ENCODE measurements around the gene RSAD2.

The RSAD2 gene

DNA sequence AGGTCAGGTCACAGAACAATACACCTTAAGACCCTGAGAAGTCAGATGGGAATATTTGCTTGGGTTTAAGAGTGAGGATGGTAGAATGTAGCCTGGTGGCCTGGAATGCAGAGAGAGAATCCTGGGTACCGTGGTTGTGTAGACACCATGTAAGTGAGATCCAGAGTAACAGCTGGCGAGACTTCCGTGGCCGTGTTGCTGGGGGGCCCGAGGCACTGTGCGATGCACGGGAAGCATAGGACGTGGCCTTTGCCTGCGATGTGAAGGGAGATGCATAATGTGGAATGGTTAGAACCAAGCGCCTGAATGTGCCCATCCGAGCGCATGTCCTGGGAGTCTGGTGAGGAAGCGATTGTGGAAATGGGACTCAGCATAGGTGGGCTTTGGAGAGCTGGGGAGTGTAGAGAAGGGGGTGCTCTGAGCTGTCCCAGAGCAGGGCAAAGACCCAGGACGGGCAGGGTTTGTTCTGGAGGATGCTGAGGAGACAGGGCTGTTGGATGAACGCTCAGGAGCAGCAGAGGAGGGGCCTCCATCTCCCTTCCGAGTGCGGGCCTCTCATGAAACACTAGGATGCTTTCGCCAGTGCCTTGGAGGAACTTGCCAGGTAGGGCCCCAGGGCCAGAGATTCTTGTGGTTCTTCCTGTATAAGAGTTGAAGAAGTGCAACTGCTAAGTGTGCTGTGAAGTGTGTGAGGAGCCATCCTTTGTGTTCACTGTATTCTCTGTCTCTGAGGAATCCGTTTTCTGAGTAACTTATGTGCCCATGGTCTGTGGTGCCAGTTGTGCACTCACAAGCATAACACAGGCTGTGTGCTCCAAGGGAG lies 46.7 kb downstream of the RSAD2 start:
- TF ChIP-seq, protein P1, sequence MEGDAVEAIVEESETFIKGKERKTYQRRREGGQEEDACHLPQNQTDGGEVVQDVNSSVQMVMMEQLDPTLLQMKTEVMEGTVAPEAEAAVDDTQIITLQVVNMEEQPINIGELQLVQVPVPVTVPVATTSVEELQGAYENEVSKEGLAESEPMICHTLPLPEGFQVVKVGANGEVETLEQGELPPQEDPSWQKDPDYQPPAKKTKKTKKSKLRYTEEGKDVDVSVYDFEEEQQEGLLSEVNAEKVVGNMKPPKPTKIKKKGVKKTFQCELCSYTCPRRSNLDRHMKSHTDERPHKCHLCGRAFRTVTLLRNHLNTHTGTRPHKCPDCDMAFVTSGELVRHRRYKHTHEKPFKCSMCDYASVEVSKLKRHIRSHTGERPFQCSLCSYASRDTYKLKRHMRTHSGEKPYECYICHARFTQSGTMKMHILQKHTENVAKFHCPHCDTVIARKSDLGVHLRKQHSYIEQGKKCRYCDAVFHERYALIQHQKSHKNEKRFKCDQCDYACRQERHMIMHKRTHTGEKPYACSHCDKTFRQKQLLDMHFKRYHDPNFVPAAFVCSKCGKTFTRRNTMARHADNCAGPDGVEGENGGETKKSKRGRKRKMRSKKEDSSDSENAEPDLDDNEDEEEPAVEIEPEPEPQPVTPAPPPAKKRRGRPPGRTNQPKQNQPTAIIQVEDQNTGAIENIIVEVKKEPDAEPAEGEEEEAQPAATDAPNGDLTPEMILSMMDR (IDR thresholded peaks at IDR 0.05; ENCODE audit: borderline replicate concordance, insufficient read depth, low read depth, low read length), result no peak
- no peak overlapping the region for H3K4me3 ChIP-seq (ENCODE audit: low read depth, low read length)

DNA sequence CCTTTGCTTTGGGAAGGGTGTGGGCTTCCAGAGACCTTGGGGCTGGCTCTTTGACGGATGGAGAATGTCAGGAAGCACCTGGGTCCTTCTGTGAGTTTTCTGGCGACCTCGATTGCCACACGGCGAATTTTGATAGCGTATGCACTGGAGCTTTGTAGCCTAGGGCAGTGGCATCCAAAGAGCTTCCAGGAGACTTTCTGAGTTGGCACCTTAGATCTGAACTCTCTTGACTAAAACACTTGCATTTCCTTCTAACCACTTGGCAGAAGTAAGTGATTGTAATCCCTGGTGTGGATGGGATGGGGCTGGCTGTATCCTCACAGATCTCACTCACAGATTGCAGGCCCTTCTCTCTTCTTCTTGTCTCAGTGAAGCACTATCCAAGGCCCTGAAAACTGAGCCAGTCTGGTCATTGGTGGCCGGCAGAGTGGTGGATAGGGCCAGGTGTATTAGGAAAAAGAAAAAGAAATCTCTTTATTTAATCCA lies 47.4 kb downstream of the RSAD2 start:
- TF ChIP-seq, protein P1 (IDR thresholded peaks at IDR 0.05; ENCODE audit: borderline replicate concordance, insufficient read depth, low read depth, low read length), result no peak
- no peak overlapping the region for H3K4me3 ChIP-seq (ENCODE audit: low read depth, low read length)

DNA sequence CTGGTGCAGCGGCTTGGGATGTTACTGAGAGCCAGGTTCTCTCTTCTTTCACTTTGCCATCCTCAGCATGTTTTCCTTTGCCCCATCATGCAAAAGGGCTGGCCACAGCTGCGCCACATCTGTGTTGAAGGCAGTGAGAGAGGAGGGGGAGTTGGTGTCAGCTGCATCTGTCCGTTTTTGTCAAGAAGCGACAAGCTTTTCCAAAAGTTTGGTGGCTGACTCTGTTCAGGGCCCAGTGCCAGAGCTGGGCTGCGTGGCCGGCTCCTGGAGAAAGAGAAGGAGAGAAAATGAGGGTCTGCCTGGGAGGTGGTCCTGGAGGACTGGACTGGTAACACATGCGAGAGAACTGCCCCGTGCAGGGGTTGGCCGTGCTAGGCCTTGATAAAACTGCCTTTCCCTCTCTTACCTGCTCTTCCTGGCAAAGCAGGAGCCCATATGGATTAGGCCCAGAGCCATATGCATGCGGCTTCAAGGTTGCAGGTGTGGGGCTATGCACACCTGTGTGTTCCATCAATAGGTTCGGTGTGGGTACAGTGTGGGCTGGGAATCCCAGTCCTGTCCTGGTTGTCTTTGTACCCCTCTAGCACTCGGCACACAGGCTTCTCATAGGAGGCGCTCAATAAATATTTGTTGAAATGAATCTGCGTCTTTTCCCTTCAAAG lies 48.6 kb downstream of the RSAD2 start:
- TF ChIP-seq, protein P1 (IDR thresholded peaks at IDR 0.05; ENCODE audit: borderline replicate concordance, insufficient read depth, low read depth, low read length), result no peak
- H3K4me3 ChIP-seq (ENCODE audit: low read depth, low read length), result no peak overlapping the region

DNA sequence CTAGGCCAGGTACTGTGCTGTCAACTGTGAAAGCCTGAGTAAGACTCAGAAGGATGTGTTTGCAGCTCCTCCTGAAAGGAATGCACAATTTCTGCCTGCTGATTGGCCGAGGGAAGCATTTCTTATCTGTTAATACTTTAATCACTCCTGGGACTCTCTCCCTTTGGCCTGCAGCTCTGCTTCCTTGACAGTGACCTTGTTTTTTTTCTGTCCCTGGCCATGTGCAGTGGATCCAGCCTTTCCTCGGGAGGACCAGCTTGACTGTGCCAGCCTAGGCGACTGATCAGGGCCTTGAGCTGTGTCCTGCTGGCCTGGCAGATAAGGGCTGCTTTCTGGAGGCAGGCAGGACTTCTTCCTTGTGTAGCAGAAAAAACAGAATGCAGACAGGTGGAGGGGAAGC lies 49.6 kb downstream of the RSAD2 start:
- TF ChIP-seq, protein P1 (IDR thresholded peaks at IDR 0.05; ENCODE audit: borderline replicate concordance, insufficient read depth, low read depth, low read length), result no peak
- H3K4me3 ChIP-seq (ENCODE audit: low read depth, low read length), result no peak overlapping the region

DNA sequence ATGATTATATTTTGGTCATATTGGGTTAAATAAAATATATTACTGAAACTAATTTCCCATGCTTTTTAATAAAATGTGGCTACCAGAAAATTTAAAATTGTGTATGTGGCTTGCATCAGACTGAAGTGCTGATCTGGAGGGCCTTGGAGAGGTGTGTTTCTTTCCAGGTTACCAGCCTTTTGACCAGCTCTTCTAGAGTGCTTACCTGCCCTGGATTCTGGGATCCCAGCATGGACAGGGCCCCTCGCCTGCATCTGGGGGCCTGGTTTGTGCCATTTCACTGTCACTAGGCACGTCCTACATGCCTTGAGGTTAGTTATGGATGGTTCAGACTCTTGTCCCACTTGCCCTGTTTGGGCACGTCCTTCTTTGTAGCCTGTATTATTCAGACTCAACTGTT lies 50.2 kb downstream of the RSAD2 start:
- no peak overlapping the region for H3K4me3 ChIP-seq (ENCODE audit: low read depth, low read length)
- TF ChIP-seq, protein P1 (IDR thresholded peaks at IDR 0.05; ENCODE audit: borderline replicate concordance, insufficient read depth, low read depth, low read length), result no peak

DNA sequence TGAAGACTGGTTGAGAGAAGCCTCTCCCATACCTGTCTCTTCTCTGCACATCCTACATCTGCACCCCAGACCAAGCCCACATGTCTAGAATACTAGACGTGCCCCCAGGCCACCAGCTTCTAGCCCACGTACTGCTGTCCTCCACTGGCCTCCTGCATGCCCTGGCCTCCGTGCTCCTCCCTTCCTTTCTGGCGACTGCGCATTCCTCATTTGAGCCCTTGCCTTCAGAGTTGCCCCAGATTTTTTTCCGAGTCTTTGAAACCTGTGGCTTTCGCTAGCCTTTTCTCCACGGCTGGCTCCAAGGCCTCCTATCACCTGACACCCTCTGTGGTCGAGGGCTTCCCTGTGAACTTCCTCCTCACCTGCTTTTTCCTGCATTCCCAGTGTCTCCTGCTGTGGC lies 50.9 kb downstream of the RSAD2 start:
- H3K4me3 ChIP-seq (ENCODE audit: low read depth, low read length), result no peak overlapping the region
- TF ChIP-seq, protein P1 (IDR thresholded peaks at IDR 0.05; ENCODE audit: borderline replicate concordance, insufficient read depth, low read depth, low read length), result no peak

All from GM12875 (cell line).